ENCODE results near the gene IL6R.
"Not testable (repeated sequence)": the region's sequence is repeated elsewhere in the genome, so short reads cannot be mapped to it uniquely, and the experiment has no call there.

The IL6R gene
- long read RNA-seq, donor 1, result 0 reads
- long read RNA-seq, donor 2, result 0 reads
- long read RNA-seq, donor 3, result 0 reads
- long read RNA-seq, donor 4, full-length matches to known transcripts, result 1 of 1 reads
- long read RNA-seq, donor 4, partial matches to known transcripts, result 0 of 1 reads
- long read RNA-seq, donor 4, other reads (novel, unspliced or antisense), result 0 of 1 reads
- long read RNA-seq, donor 5, full-length matches to known transcripts, result 2 of 2 reads
- long read RNA-seq, donor 5, partial matches to known transcripts, result 0 of 2 reads
- long read RNA-seq, donor 5, other reads (novel, unspliced or antisense), result 0 of 2 reads
- long read RNA-seq, donor 6, partial matches to known transcripts, result 0 of 1 reads
- long read RNA-seq, donor 6, other reads (novel, unspliced or antisense), result 0 of 1 reads
- long read RNA-seq, donor 7, partial matches to known transcripts, result 0 of 1 reads
- long read RNA-seq, donor 7, other reads (novel, unspliced or antisense), result 0 of 1 reads
- long read RNA-seq, donor 8, full-length matches to known transcripts, result 1 of 1 reads
- long read RNA-seq, donor 8, partial matches to known transcripts, result 0 of 1 reads
- long read RNA-seq, donor 8, other reads (novel, unspliced or antisense), result 0 of 1 reads

GRCh38 chr1:154404984-154405746, at the start of gene IL6R:
Gene IL6R (plus strand): TSS chr1:154405343. CDS start chr1:154405630, 287 bp downstream.
- peak; percentile 75 for DNase-seq

- no peak for DNase-seq
These were observed 46.6 kb upstream of the IL6R start for GRCh38 chr1:154358519-154358918.

GRCh38 chr1:154360288-154360687, 44.9 kb upstream of the IL6R start:
- DNase-seq, result no peak

DNA sequence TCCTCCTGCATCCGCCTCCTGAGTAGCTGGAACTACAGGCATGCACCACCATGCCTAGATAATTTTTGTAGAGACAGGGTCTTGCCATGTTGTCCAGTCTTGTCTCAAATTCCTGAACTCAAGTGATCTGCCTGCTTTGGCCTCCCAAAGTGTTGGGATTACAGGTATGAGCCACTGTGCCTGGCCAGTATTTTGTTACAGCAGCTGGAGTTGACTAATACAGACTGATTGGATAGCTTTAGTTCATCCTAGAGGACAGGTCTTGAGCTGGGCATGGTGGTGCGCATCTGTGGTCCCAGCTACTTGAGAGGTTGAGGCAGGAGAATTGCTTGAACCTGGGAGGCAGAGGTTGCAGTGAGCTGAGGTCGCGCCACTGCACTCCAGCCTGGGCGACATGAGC, 44.3 kb upstream of the IL6R start:
- not testable (repeated sequence) for DNase-seq

DNA sequence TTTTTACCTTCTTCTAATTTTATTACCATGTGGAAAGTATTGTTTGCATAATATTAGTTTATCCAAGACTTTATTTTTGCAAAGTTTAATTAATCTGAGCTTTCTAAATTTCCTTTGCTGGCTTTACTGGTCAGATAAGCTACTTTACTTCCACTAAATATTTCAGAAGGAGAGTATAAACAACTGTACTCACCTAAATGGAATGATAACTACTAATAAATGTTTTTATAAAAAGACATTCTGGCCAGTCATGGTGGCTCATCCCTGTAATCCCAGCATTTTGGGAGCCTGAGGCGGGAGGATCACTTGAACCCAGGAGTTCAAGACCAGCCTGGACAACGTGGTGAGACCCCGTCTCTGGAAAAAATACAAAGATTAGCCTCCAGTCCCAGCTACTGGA, 43.8 kb upstream of the IL6R start:
- no peak for DNase-seq

DNA sequence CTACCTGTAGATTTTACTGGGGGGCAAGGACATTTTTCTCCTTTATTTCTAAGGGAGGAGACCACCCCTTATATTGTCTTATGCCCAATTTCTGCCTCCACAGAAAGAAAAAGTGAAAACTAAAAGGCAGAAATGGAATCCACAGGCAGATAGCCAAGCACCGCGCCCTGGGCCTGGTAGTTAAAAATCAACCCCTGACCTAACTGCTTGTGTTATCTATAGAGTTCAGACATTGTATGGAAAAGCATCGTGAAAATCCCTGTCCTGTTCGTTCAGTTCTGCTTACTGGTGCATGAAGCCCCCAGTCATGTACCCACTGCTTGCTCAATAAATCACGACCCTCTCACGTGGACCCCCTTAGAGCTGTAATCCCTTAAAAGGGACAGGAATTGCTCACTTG, 33.7 kb upstream of the IL6R start:
- no peak for DNase-seq

DNA sequence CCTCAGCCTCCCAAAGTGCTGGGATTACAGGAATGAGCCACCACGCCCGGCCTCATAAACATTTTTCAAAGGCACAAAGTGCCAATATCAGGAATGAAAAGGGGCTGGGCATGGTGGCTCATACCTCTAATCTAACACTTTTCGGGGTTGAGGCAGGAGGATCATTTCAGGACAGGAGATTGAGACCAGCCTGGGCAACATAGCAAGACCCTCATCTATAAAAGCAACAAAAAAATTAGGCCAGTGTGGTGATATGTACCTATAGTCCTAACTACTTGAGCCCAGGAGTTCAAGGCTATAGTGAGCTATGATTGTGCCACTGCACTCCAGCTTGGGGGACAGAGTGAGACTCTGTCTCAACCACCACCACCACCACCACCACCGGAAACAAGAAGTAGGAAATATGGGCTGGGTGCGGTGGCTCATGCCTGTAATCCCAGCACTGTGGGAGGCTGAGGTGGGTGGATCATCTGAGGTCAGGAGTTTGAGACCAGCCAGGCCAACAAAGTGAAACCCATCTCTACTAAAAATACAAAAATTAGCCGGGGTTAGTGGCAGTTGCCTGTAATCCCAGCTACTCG, 31.3 kb upstream of the IL6R start:
- DNase-seq, result not testable (repeated sequence)

GRCh38 chr1:154379301-154379700, 25.8 kb upstream of the IL6R start:
- no peak for DNase-seq

GRCh38 chr1:154384650-154385489, 20.3 kb upstream of the IL6R start:
- DNase-seq, result no peak

DNA sequence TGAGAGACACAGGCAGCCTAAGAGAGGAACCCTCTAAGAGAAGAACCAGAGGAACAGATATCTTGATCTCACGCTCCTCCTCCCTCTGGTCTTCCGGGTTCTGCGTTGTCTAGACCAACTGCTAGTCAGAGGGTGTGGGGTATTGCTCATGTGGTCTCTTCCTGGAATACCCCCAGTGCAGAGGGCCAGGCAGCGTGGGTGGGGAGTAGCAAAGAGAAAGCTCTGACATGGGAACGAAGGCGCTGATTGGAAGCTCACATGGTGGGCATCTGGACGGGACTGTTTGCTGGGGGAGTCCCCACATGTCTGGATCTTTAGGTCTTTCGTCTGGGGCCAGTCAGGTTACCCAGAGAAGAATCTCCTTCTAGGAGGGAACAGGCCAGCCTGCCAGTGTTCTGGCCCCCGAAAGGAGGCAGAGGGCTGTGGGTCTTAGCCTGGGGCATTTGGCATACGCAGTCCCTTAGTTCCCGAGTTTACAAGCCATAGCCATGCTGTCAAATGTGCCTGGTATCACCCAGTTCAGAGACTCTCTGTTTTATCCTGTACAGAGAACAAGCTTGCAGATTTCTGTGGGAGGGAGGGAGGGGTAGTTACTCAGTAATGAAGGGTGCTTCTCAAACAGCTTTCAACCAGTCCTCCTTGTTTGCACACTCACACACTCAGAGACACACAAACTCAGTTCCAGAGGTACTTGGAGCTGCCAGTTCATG, 18.3 kb upstream of the IL6R start:
- DNase-seq, result no peak

DNA sequence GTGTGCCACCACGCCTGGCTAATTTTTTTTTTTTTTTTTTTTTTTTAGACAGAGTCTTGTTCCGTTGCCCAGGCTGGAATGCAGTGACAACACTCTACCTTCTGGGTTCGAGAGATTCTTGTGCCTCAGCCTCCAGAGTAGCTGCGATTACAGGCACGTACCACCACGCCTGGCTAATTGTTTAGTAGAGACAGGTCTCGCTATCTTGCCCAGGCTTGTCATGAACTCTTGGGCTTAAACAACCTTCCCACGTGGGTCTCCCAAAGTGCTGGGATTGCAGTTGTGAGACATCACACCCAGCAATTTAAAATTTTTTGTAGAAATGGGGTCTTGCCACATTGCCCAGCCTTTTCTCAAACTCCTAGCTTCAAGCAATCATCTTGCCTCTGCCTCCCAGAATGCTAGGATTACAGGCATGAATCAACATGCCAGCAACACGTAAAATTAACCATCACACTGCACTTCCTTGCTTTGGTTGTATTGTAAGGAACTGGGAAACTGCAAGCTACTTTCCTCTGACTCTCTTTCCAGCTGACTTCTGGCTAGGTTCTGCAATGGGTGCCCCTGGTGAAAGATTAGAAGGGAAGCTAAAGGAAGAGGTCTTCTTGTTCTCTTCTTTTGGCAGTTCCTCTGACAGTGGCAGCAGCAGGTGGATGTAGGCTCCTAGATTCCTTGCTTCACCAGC, 13.9 kb upstream of the IL6R start:
- DNase-seq, result no peak

DNA sequence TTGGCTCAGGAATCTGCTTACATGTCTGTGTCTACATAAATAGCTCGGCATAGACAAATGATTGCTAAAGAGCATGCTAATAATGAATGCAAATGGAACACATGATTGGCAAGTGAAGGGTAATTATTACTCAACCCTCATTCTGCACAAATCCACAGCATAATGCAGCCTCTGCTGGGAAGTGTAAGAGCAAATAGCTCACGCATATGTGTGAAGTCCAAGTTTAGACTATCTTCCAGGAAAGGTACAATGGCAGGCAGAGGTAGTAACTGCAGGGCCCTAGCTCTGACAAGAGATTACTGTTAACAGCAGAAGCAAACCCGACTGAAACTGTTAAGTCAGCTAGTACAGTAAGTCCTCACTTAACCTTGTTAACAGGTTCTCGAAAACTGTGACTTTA, 7.0 kb upstream of the IL6R start:
- DNase-seq, result no peak

DNA sequence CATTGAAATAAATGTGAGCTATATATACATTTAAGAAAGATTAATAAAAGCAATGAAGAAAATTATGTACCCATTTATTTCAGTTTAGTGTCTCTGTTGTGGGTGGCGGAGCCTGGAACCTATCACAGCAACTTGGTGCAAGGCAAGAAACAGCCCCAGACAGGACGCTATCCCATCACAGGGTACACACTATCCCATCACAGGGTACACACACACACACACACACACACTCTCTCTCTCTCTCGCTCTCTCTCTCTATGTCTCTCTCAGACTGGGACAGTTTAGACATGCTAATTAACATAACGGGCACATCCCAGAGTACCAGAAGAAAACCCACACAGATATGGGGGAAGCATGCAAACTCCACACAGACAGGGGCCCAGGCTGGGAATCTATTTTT, 6.5 kb upstream of the IL6R start:
- DNase-seq, result no peak

DNA sequence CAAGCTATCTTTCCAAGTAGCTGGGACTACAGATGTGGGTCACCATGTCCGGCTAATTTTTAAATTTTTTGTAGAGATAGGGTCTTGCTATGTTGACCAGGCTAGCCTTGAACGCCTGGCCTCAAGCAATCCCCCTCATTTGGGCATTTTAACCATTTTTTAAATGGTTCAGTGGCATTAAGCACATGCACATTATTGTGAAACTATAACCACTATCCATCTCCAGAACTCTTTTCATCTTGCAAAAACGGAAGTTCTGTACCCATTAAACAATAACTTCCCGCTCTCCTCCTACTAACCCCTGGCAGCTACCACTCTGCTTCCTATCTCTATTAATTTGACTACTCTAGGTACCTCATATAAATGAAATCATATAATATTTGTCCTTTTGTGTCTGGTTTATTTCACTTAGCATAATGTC, 4.8 kb upstream of the IL6R start:
- no peak for DNase-seq

DNA sequence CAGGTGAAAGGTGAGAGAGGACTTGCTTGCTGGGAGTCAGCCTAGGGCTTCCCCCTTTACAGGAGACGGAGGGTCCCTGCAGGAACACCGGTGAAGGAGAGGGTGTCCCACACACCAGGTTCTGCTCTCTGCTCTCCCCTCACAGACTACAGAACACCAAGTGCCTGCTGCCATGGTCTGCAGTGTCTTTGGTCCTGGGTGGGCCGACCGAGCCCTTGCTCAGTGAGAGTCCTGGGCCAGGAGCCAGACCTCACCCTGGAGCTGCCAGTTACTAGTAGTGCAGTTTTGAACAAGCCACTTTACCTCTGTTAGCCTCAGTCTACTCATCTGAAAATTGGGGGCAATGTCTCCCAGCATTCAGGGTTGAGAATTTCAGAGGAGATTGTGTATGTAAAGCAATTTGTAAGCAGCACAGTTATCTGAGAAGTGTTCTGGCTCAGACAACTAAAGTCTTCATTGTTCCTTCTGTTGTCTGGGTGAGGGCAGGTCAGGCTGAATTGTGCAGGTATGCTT, 2.7 kb upstream of the IL6R start:
- no peak for DNase-seq

GRCh38 chr1:154403261-154403943, 1.7 kb upstream of the IL6R start:
- DNase-seq, result no peak

DNA sequence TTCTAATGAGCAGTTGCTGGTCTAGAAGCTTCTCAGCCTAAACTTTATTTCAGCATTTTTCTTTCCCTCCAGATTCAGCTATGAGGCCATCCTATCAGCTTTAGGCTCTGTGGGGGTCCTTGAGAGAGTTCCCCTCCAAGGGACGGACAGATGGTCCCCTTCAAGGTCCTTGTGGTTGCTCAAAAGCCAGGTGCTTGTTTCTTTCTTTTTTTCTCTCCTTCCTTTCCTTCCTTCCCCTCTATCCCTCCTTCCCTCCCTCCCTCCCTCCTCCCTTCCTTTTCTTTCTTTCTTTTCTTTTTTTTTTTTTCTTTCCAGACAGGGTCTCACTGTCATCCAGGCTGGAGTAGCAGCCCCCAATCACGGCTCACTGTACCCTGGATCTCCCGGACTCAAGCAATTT, 1.2 kb upstream of the IL6R start:
- DNase-seq, result no peak

GRCh38 chr1:154404511-154404931, 622 bp upstream of the IL6R start:
- no peak for DNase-seq

GRCh38 chr1:154405747-154406571, 816 bp downstream of the IL6R start:
- peak; percentile 86 for DNase-seq
